ENCODE measurements around the gene AK8. TPM values are rescaled to one million over a fixed set of nuclear protein-coding genes. Genes with fewer than 3 reads are reported as not detected.

The AK8 gene
- total RNA-seq, 1 experiment from 2014 or later, result 2.5 TPM

- TF ChIP-seq POLR2A (IDR thresholded peaks at IDR 0.05; ENCODE audit: borderline replicate concordance, extremely low read depth, insufficient read depth, insufficient read length) (no peak), CBX3 (IDR thresholded peaks at IDR 0.05; ENCODE audit: low read depth) (no peak), EZH2 (IDR thresholded peaks at IDR 0.05) (no peak), JUND (IDR thresholded peaks at IDR 0.05) (no peak), ZBTB33 (IDR thresholded peaks at IDR 0.05; ENCODE audit: extremely low read depth, insufficient replicate concordance, low read length) (no peak), CEBPB (IDR thresholded peaks at IDR 0.05; ENCODE audit: low read depth) (no peak), MAX (IDR thresholded peaks at IDR 0.05) (no peak), SRF (IDR thresholded peaks at IDR 0.05; ENCODE audit: low read depth) (no peak), YY1 (IDR thresholded peaks at IDR 0.05; ENCODE audit: extremely low read depth, insufficient replicate concordance, low read depth, low read length) (no peak), EZH2phosphoT487 (IDR thresholded peaks at IDR 0.05; ENCODE audit: borderline replicate concordance) (no peak), RAD21 (IDR thresholded peaks at IDR 0.05; ENCODE audit: low read depth) (no peak), ATF3 (IDR thresholded peaks at IDR 0.05) (no peak), SP1 (IDR thresholded peaks at IDR 0.05; ENCODE audit: low read depth) (no peak), EGR1 (IDR thresholded peaks at IDR 0.05; ENCODE audit: low read depth) (no peak), REST (IDR thresholded peaks at IDR 0.05; ENCODE audit: low read depth) (no peak), ELF1 (IDR thresholded peaks at IDR 0.05; ENCODE audit: borderline replicate concordance, low read depth) (no peak)
- no peaks in the 10 kb centered on the region for H3K79me2 ChIP-seq (ENCODE audit: insufficient read depth, low read length)
- no peak overlapping the region for H3K9ac ChIP-seq (ENCODE audit: low read length)
- ChIA-PET POLR2A (no interaction called here), RAD21 (ENCODE audit: low non-redundant PET in 1 of 2, low total read pairs in 2 of 2, uncharacterized antibody in 2 of 2, unreplicated experiment in 2 of 2) (no interaction called here), CTCF (no interaction called here)
- DNase-seq (ENCODE audit: low read depth, low spot score) (no peak), ATAC-seq (no peak)
- BruUV-seq (replicated peaks), result no TSS peak
- H3K36me3 ChIP-seq (ENCODE audit: control insufficient read depth in 1 of 2, insufficient read depth in 2 of 2, low read length in 2 of 2), result no peaks in the 10 kb centered on the region
- H3K27me3 ChIP-seq (ENCODE audit: insufficient read depth, low read length), result no peaks in the 10 kb centered on the region
- no peaks in the 10 kb centered on the region for H3K9me3 ChIP-seq (ENCODE audit: control insufficient read depth in 1 of 2, insufficient read depth in 1 of 2, low read depth in 1 of 2, low read length in 2 of 2)
- H3K4me3 ChIP-seq (replicated peaks in 1 of 2; ENCODE audit: low read depth in 1 of 2, low read length in 2 of 2), result no peak overlapping the region
- H3K27ac ChIP-seq (ENCODE audit: low read depth, low read length), result no peak overlapping the region
- intact Hi-C loops (cut with micrococcal nuclease), result no loop called here
- H4K20me1 ChIP-seq (ENCODE audit: insufficient read depth), result no peaks in the 10 kb centered on the region
- H3K4me1 ChIP-seq (ENCODE audit: control insufficient read depth in 1 of 2, insufficient read depth in 2 of 2, low read length in 2 of 2), result peaks cover 7 to 28% of the 10 kb centered on the region in 2 experiments; a peak in 2 of 4 replicates
- H3K4me2 ChIP-seq (ENCODE audit: low read length), result no peak overlapping the region
- H2AFZ ChIP-seq (ENCODE audit: low read depth, low read length, poor library complexity, severe bottlenecking), result no peak overlapping the region
- no peaks in the 10 kb centered on the region for H3K9me2 ChIP-seq (ENCODE audit: insufficient read depth)
Measured at GRCh38 chr9:132880324-132880661, 2.2 kb upstream of the AK8 start.
